K562 (cell line): ENCODE results near the gene NADSYN1. TPM values are rescaled to one million over a fixed set of nuclear protein-coding genes. Genes with fewer than 3 reads are reported as not detected.
A peak's percentile ranks its signal among the peaks of the same experiment; 100 is the strongest.

Source experiments
- ATAC-seq: fragments of 200-7000 bp; cut with Tn5 transposase; 3 replicates; pipeline ENCODE4 v1.9.1; 2020; ENCODE audit warnings: moderate library complexity
- BruUV-seq: library from RNA; stranded (reverse); fragments of 400-500 nt; replicated peaks from 2 replicates; lab custom pipeline; 2021; lab: Mats Ljungman, UMichigan
- CTCF ChIA-PET: fragments of 300-600 bp; formaldehyde crosslinking; extraction: SDS; loops from one replicate; lab custom pipeline; 2021; ENCODE audit warnings: low intra/inter-chr PET ratio; lab: Yijun Ruan, JAX
- POLR2A ChIA-PET: fragments of 300-600, 350-650 bp; sonication (Branson Sonifier 250); formaldehyde crosslinking; extraction: SDS; loops from one replicate; lab custom pipeline; 2021; ENCODE audit warnings: antibody characterized with exemption, inconsistent platforms; lab: Yijun Ruan, JAX
- DNase-seq, 4 experiments: peaks; one replicate each; pipeline versions ENCODE4 v3.0.0 to v3.0.0-alpha.2; 2011 to 2018; ENCODE audit warnings: low spot score in 3 of 4, mixed read lengths in 3 of 4; ENCODE audit errors: extremely low read depth in 1 of 4
- FAIRE-seq: peaks from 2 replicates; lab custom pipeline; 2011; peaks lifted over from hg19 to GRCh38; lab: Jason Lieb, UNC
- H2AFZ ChIP-seq: 2 replicates; pipeline ENCODE4 v1.6.0; 2011; ENCODE audit warnings: low read depth, low read length, control low read depth, inconsistent platforms
- H3K27ac ChIP-seq: fragments of 200-600 bp; 3 replicates; pipeline ENCODE4 v1.8.0; 2011; ENCODE audit warnings: low read depth, mild to moderate bottlenecking, control low read depth, inconsistent platforms, low read length, moderate library complexity, mixed read lengths; ENCODE audit errors: extremely low read depth
- H3K27me3 ChIP-seq, 2 experiments: fragments of 300-600 bp in 1 of 2; 2 replicates in 1 of 2; 3 replicates in 1 of 2; pipeline versions ENCODE4 v1.6.0 to v1.8.0; 2011; ENCODE audit warnings: inconsistent platforms in 2 of 2, low read length in 2 of 2, mild to moderate bottlenecking in 1 of 2, mixed read lengths in 1 of 2, moderate library complexity in 1 of 2; ENCODE audit not compliant: control insufficient read depth in 2 of 2, insufficient read depth in 2 of 2
- H3K36me3 ChIP-seq: fragments of 300-600 bp; 3 replicates; pipeline ENCODE4 v1.8.0; 2011; ENCODE audit warnings: mild to moderate bottlenecking, low read length, inconsistent platforms; ENCODE audit not compliant: control insufficient read depth, insufficient read depth
- H3K4me1 ChIP-seq, 2 experiments: fragments of 200-600 bp in 1 of 2; replicated peaks in 1 of 2; 2 replicates in 1 of 2; 3 replicates in 1 of 2; pipeline versions ENCODE4 v1.5.1 to v1.8.0; 2011; ENCODE audit warnings: inconsistent platforms in 2 of 2, low read length in 2 of 2, mild to moderate bottlenecking in 1 of 2, mixed read lengths in 1 of 2, moderate library complexity in 1 of 2; ENCODE audit not compliant: control insufficient read depth in 2 of 2, insufficient read depth in 2 of 2
- H3K4me2 ChIP-seq: 2 replicates; pipeline ENCODE4 v1.6.1; 2011; ENCODE audit warnings: low read length, control low read depth, inconsistent platforms, mixed read lengths; ENCODE audit not compliant: insufficient read depth
- H3K4me3 ChIP-seq: fragments of 200-600 bp; sonication (generic), shearing (Covaris generic); 2 replicates; pipeline ENCODE4 v1.5.1; 2016; ENCODE audit warnings: control low read depth, inconsistent platforms
- H3K79me2 ChIP-seq: fragments of 200-600 bp; 3 replicates; pipeline ENCODE4 v1.8.0; 2011; ENCODE audit warnings: low read length, inconsistent platforms; ENCODE audit not compliant: control insufficient read depth, insufficient read depth
- H3K9ac ChIP-seq, 2 experiments: 2 replicates each; pipeline versions ENCODE4 v1.6.0 to v1.6.1; 2011; ENCODE audit warnings: low read depth in 2 of 2, low read length in 2 of 2, control low read depth in 1 of 2, inconsistent platforms in 1 of 2, mild to moderate bottlenecking in 1 of 2, mixed read lengths in 1 of 2; ENCODE audit not compliant: insufficient read depth in 1 of 2
- H3K9me1 ChIP-seq: one replicate; pipeline ENCODE4 v1.6.0; 2011; ENCODE audit warnings: inconsistent platforms, mild to moderate bottlenecking, low read length, moderate library complexity; ENCODE audit not compliant: control insufficient read depth, insufficient read depth
- H3K9me3 ChIP-seq: replicated peaks from 2 replicates; pipeline ENCODE4 v1.5.1; 2011; ENCODE audit warnings: low read depth, low read length, inconsistent platforms; ENCODE audit not compliant: control insufficient read depth, insufficient read depth
- H4K20me1 ChIP-seq: replicated peaks from 2 replicates; pipeline ENCODE4 v1.6.1; 2011; ENCODE audit warnings: low read length, inconsistent platforms, mixed read lengths; ENCODE audit not compliant: control insufficient read depth, insufficient read depth
- CBFA2T2 ChIP-seq: fragments of 450-650 bp; conservative IDR thresholded peaks from 2 replicates; pipeline ENCODE4 v1.6.1; 2017; ENCODE audit warnings: mild to moderate bottlenecking
- CC2D1A ChIP-seq: fragments of 450-650 bp; IDR thresholded peaks from 2 replicates; pipeline ENCODE4 v1.6.1; 2017; ENCODE audit warnings: mild to moderate bottlenecking
- CREM ChIP-seq: IDR thresholded peaks from 2 replicates; pipeline ENCODE4 v1.6.1; 2014; ENCODE audit warnings: antibody characterized with exemption, low read depth
- ETV6 ChIP-seq, 3 experiments: fragments of 150-350 bp in 1 of 3; sonication (generic) in 1 of 3; formaldehyde crosslinking in 1 of 3; IDR thresholded peaks; 2 replicates each; pipeline versions ENCODE4 v1.6.1 to v1.8.0; 2014 to 2022; ENCODE audit warnings: borderline replicate concordance in 2 of 3, low read depth in 2 of 3, antibody characterized with exemption in 1 of 3, low read length in 1 of 3, mild to moderate bottlenecking in 1 of 3, missing genetic modification reagents in 1 of 3
- FOSL1 ChIP-seq: fragments of 200-800 bp; sonication (Bioruptor generic); conservative IDR thresholded peaks from 2 replicates; pipeline ENCODE4 v1.6.1; 2016; ENCODE audit warnings: missing genetic modification characterization, missing compliant biosample characterization
- MCM2 ChIP-seq: fragments of 450-650 bp; IDR thresholded peaks from 2 replicates; pipeline ENCODE4 v1.6.1; 2017; ENCODE audit warnings: low read depth, mild to moderate bottlenecking
- NCOA4 ChIP-seq: fragments of 450-650 bp; IDR thresholded peaks from 2 replicates; pipeline ENCODE4 v1.6.1; 2018; ENCODE audit warnings: mild to moderate bottlenecking; ENCODE audit not compliant: partially characterized antibody
- NEUROD1 ChIP-seq: fragments of 150-350 bp; IDR thresholded peaks from 2 replicates; pipeline ENCODE4 v1.6.1; 2014; ENCODE audit warnings: borderline replicate concordance, low read length, low read depth; ENCODE audit not compliant: partially characterized antibody
- POU5F1 ChIP-seq: fragments of 150-350 bp; IDR thresholded peaks from 2 replicates; pipeline ENCODE4 v1.6.1; 2014; ENCODE audit warnings: borderline replicate concordance, low read length, low read depth, mild to moderate bottlenecking; ENCODE audit not compliant: partially characterized antibody
- SAFB ChIP-seq: fragments of 200-400 bp; formaldehyde crosslinking; IDR thresholded peaks from 2 replicates; pipeline ENCODE4 v1.6.1; 2017; ENCODE audit warnings: low read depth, low read length, borderline replicate concordance
- TARDBP ChIP-seq: fragments of 450-650 bp; IDR thresholded peaks from 2 replicates; pipeline ENCODE4 v1.6.1; 2016
- TEAD1 ChIP-seq, 2 experiments: fragments of 450-650 bp in 1 of 2; sonication (generic) in 1 of 2; formaldehyde crosslinking; IDR thresholded peaks; 2 replicates each; pipeline versions ENCODE4 v1.4.0 to v1.8.0; 2020 to 2022; ENCODE audit warnings: mild to moderate bottlenecking in 2 of 2, missing genetic modification reagents in 1 of 2
- WHSC1 ChIP-seq: IDR thresholded peaks from one replicate; pipeline ENCODE4 v1.6.1; 2012; ENCODE audit warnings: low read length, control low read depth, inconsistent platforms
- WGBS: fragments of 100-300 bp; shearing (Covaris generic); methylation state at CpG from one replicate; pipeline ENCODE4 v1.1.6; 2016; ENCODE audit warnings: low coverage, mixed read lengths; ENCODE audit not compliant: insufficient coverage; ENCODE audit errors: missing lambda C conversion rate; 5-methylcytosine and 5-hydroxymethylcytosine counted together
- in situ Hi-C: fragments of 300-500 bp; cut with MboI; formaldehyde crosslinking; loops from 4 replicates; pipeline ENCODE4 v1.15.0; 2018; ENCODE audit warnings: inconsistent platforms, mixed read lengths
- intact Hi-C: fragments of 100-400 bp; cut with micrococcal nuclease; formaldehyde crosslinking; loops from 2 replicates; pipeline ENCODE4 v1.14.2; 2022
- polyA plus RNA-seq, 8 experiments: library from polyadenylated mRNA; depleted of rRNA in 4 of 8; stranded (reverse) in 5 of 8; unstranded in 3 of 8; fragments of >200 nt; fragmentation: Nextera tagmentation in 2 of 8; fragmentation: Illumina TruSeq in 1 of 8; extraction: Ambion mirVana in 2 of 8; extraction: Trizol in 1 of 8; gene quantifications; 2 replicates each; pipeline versions ENCODE4 v1.2.1 to v1.2.3, GENCODE V29; 2011 to 2014; ENCODE audit warnings: inconsistent platforms in 1 of 8, missing spikeins in 1 of 8
- total RNA-seq, 7 experiments: library from RNA; depleted of rRNA in 6 of 7; stranded (reverse); fragments of >200 nt in 6 of 7; fragmentation: Illumina TruSeq in 2 of 7; extraction: Trizol in 2 of 7; gene quantifications; 2 replicates each; pipeline versions ENCODE4 v1.2.1 to v1.2.3, GENCODE V29; 2011 to 2021; ENCODE audit warnings: low replicate concordance in 1 of 7
- TF ChIP-seq, protein P1 (sequence below): fragments of 250-450 bp; sonication (Bioruptor Pico); IDR thresholded peaks from 2 replicates; pipeline ENCODE4 v1.9.0; 2021; ENCODE audit warnings: mild to moderate bottlenecking
- TF ChIP-seq, protein P2 (sequence below): fragments of 450-650 bp; formaldehyde crosslinking; IDR thresholded peaks from 2 replicates; pipeline ENCODE4 v1.4.0; 2020; ENCODE audit warnings: mild to moderate bottlenecking, mixed read lengths
- TF ChIP-seq, protein P3 (sequence below), 2 experiments: IDR thresholded peaks in 1 of 2; conservative IDR thresholded peaks in 1 of 2; 2 replicates each; pipeline ENCODE4 v1.6.1; 2016; ENCODE audit warnings: low read depth in 2 of 2, mild to moderate bottlenecking in 1 of 2, missing compliant biosample characterization in 1 of 2, missing genetic modification characterization in 1 of 2, moderate library complexity in 1 of 2

The NADSYN1 gene
- total and polyA plus RNA-seq, 9 of the 15 experiments (the other 6 are each of a cell fraction or from before 2014, with no cell fraction given): 12.7 to 57.3 (median 42.1) TPM

DNA sequence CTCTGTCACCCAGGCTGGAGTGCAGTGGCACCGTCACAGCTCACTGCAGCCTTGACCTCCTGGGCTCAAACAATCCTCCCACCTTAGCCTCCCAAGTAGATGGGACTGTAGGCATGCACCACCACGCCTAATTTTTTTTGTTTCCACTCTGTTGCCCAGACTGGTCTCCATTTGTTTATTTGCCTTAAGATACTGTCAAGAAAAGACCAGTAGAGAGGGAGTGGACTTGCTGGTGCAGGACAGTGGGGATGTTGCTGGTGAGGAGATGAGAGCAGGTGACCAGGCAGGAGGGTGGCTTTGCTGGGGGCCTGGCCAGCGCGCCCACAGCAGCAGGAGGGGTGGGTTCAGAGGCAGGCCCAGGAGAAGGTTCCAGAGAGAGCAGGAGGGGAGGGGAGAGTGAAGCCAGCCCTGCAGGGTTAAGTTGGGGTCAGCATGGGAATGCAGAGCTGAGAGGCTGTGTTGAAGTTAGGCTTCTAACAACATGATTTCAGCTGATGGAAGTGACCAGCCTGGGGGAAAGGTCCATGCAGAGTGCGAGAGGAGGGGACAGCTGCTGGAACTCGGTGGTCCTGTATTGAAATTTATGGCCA, 35.8 kb downstream of the NADSYN1 start:
- Histone ChIP-seq H3K79me2 (no peaks in the 10 kb centered on the region), H3K4me1 (peaks cover 6 to 17% of the 10 kb centered on the region in 2 experiments; a peak in 4 of 5 replicates), H3K36me3 (peaks cover 46% of the 10 kb centered on the region; the same call in 2 of the 3 replicates), H3K4me3 (no peak overlapping the region), H3K4me2 (no peak overlapping the region), H3K9me3 (no peaks in the 10 kb centered on the region), H2AFZ (no peak overlapping the region), H3K27ac (no peak overlapping the region), H3K9me1 (no peaks in the 10 kb centered on the region), H4K20me1 (no peaks in the 10 kb centered on the region), H3K27me3 (no peaks in the 10 kb centered on the region), H3K9ac (no peak overlapping the region)
- DNase-seq (no peak), ATAC-seq (peak; percentile 27), FAIRE-seq (no peak)
- intact Hi-C loops: no loop called here
- in situ Hi-C loops: no loop called here
- POLR2A ChIA-PET: no interaction called here
- WGBS: 79% methylated on average over 5 of the region's 6 CpGs
- CTCF ChIA-PET: no interaction called here
- BruUV-seq: no TSS peak
- TF ChIP-seq, protein P1, sequence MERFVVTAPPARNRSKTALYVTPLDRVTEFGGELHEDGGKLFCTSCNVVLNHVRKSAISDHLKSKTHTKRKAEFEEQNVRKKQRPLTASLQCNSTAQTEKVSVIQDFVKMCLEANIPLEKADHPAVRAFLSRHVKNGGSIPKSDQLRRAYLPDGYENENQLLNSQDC (CRISPR knock-in tag): no peak
- no peak for TF ChIP-seq SAFB
- TF ChIP-seq, protein P2, sequence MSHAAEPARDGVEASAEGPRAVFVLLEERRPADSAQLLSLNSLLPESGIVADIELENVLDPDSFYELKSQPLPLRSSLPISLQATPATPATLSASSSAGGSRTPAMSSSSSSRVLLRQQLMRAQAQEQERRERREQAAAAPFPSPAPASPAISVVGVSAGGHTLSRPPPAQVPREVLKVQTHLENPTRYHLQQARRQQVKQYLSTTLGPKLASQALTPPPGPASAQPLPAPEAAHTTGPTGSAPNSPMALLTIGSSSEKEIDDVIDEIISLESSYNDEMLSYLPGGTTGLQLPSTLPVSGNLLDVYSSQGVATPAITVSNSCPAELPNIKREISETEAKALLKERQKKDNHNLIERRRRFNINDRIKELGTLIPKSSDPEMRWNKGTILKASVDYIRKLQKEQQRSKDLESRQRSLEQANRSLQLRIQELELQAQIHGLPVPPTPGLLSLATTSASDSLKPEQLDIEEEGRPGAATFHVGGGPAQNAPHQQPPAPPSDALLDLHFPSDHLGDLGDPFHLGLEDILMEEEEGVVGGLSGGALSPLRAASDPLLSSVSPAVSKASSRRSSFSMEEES: no peak
- TF ChIP-seq TEAD1 (CRISPR knock-in tag; IDR thresholded peaks at IDR 0.05): no peak
- no peak for TF ChIP-seq CREM
- TF ChIP-seq MCM2: no peak
- TF ChIP-seq POU5F1: no peak
- no peak for TF ChIP-seq ETV6 (IDR thresholded peaks at IDR 0.05; ENCODE audit: borderline replicate concordance in 1 of 2, low read depth in 2 of 2, low read length in 1 of 2)
- TF ChIP-seq ETV6 (CRISPR knock-in tag; IDR thresholded peaks at IDR 0.05; ENCODE audit: borderline replicate concordance): no peak
- no peak for TF ChIP-seq WHSC1
- TF ChIP-seq TARDBP: no peak
- TF ChIP-seq CBFA2T2: no peak
- no peak for TF ChIP-seq FOSL1 (tag)
- TF ChIP-seq NEUROD1: no peak
- no peak for TF ChIP-seq CC2D1A
- TF ChIP-seq NCOA4: no peak
- TF ChIP-seq, protein P3, sequence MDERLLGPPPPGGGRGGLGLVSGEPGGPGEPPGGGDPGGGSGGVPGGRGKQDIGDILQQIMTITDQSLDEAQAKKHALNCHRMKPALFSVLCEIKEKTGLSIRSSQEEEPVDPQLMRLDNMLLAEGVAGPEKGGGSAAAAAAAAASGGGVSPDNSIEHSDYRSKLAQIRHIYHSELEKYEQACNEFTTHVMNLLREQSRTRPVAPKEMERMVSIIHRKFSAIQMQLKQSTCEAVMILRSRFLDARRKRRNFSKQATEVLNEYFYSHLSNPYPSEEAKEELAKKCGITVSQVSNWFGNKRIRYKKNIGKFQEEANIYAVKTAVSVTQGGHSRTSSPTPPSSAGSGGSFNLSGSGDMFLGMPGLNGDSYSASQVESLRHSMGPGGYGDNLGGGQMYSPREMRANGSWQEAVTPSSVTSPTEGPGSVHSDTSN (CRISPR knock-in tag; IDR thresholded peaks at IDR 0.05; ENCODE audit: low read depth): no peak
- TF ChIP-seq, protein P3 (tag; conservative IDR thresholded peaks at IDR 0.05; ENCODE audit: low read depth): no peak
